ENCODE data around the gene FAM50B. TPM values are rescaled to one million over a fixed set of nuclear protein-coding genes. Genes with fewer than 3 reads are reported as not detected.

The FAM50B gene
- total RNA-seq, 2 experiments from 2014 or later: not detected

DNA sequence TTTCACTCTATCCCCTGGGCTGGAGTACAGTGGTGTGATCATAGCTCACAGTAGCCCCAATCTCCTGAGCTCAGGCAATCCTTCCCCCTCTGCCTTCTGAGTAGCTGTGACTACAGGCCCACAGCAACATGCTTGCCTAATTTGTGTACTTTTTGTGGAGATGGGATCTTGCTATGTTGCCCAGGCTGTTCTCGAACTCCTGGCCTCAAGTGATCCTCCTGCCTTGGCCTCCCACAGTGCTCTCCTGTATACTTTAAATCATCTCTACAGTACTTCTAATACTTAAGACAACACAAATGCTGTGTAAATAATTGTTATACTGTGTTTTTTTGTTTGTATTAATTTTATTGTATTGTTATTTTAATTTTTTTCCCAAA is 39.7 kb upstream of the FAM50B start:
- CTCF ChIA-PET (ENCODE audit: unreplicated experiment): no interaction called here
- BruUV-seq (replicated peaks): no TSS peak
- H3K4me1 ChIP-seq (ENCODE audit: insufficient read depth, low read length, poor library complexity, severe bottlenecking): no peaks in the 10 kb centered on the region

DNA sequence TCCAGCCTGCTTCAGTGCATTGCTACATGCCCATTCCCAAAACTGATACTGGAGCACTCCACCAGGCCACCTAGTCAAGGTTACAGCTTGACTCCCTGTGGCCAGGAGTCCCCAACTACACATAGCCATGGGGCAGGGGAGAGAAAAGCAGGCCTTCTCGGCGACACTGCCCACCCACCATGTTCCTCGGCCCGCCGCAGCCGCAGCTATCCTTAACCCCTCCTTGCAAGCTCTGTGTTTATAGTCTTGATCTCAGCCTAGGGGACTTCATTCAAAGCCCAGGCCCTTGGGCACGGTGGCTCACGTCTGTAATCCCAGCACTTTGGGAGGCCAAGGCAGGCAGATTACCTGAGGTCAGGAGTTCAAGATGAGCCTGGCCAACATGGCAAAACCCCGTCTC is 39.2 kb upstream of the FAM50B start:
- ChIA-PET CTCF (ENCODE audit: unreplicated experiment) (no interaction called here), POLR2A (no interaction called here)

More for the DNA sequence above, 39.7 kb upstream of the FAM50B start:
- TF ChIP-seq, protein P1, sequence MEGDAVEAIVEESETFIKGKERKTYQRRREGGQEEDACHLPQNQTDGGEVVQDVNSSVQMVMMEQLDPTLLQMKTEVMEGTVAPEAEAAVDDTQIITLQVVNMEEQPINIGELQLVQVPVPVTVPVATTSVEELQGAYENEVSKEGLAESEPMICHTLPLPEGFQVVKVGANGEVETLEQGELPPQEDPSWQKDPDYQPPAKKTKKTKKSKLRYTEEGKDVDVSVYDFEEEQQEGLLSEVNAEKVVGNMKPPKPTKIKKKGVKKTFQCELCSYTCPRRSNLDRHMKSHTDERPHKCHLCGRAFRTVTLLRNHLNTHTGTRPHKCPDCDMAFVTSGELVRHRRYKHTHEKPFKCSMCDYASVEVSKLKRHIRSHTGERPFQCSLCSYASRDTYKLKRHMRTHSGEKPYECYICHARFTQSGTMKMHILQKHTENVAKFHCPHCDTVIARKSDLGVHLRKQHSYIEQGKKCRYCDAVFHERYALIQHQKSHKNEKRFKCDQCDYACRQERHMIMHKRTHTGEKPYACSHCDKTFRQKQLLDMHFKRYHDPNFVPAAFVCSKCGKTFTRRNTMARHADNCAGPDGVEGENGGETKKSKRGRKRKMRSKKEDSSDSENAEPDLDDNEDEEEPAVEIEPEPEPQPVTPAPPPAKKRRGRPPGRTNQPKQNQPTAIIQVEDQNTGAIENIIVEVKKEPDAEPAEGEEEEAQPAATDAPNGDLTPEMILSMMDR (conservative IDR thresholded peaks at IDR 0.05; ENCODE audit: low read length): no peak
- TF ChIP-seq EZH2phosphoT487 (IDR thresholded peaks at IDR 0.05; ENCODE audit: borderline replicate concordance, low read depth, low read length): no peak
- no peaks in the 10 kb centered on the region for H3K36me3 ChIP-seq (ENCODE audit: insufficient read depth, low read length)
- no peak overlapping the region for H2AFZ ChIP-seq (ENCODE audit: low read length)
- POLR2A ChIA-PET: no interaction called here
- no peaks in the 10 kb centered on the region for H3K79me2 ChIP-seq (ENCODE audit: insufficient read depth, low read depth, low read length)
- no peak overlapping the region for H3K4me3 ChIP-seq (ENCODE audit: low read depth, low read length, poor library complexity, severe bottlenecking)
- H3K9me2 ChIP-seq (ENCODE audit: insufficient read depth, low read length): no peaks in the 10 kb centered on the region
- H3K27ac ChIP-seq (ENCODE audit: low read depth, low read length, poor library complexity, severe bottlenecking): no peak overlapping the region
- intact Hi-C loops (cut with micrococcal nuclease; ENCODE audit: unreplicated experiment): no loop called here
- no peaks in the 10 kb centered on the region for H4K20me1 ChIP-seq (ENCODE audit: insufficient read depth, low read length)
- no peak overlapping the region for H3K4me2 ChIP-seq (ENCODE audit: low read length)
- no peaks in the 10 kb centered on the region for H3K9me3 ChIP-seq (ENCODE audit: low read length)
- no peak for DNase-seq (ENCODE audit: low spot score)

DNA sequence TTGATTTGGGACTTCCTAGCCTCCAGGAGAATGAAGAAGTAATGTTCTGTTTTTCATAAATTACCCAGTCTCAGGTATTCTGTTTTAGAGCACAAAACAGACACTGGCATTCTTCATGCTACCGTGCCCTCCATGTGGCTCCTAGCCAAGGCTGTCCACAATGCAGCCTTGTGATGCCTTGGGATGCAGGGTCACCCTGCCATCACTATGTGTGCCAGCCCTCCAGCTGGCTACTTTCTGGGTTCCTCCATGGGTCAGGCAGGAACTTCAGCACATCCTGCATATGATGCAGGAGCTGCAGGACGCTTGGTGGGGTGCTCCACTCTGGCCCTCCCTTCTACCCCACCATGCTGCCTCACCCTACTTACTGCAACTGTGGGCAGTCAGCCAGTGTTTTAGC is 38.0 kb upstream of the FAM50B start:
- ChIA-PET CTCF (ENCODE audit: unreplicated experiment) (no interaction called here), POLR2A (no interaction called here)
- no peaks in the 10 kb centered on the region for H4K20me1 ChIP-seq (ENCODE audit: insufficient read depth, low read length)
- no peaks in the 10 kb centered on the region for H3K9me2 ChIP-seq (ENCODE audit: insufficient read depth, low read length)
- H3K36me3 ChIP-seq (ENCODE audit: insufficient read depth, low read length): no peaks in the 10 kb centered on the region
- no peak overlapping the region for H3K4me2 ChIP-seq (ENCODE audit: low read length)
- no peak for TF ChIP-seq EZH2phosphoT487 (IDR thresholded peaks at IDR 0.05; ENCODE audit: borderline replicate concordance, low read depth, low read length)
- TF ChIP-seq, protein P1 (conservative IDR thresholded peaks at IDR 0.05; ENCODE audit: low read length): no peak
- BruUV-seq (replicated peaks): no TSS peak
- no peak for DNase-seq (ENCODE audit: low spot score)
- no peaks in the 10 kb centered on the region for H3K4me1 ChIP-seq (ENCODE audit: insufficient read depth, low read length, poor library complexity, severe bottlenecking)
- H3K79me2 ChIP-seq (ENCODE audit: insufficient read depth, low read depth, low read length): no peaks in the 10 kb centered on the region
- H3K27ac ChIP-seq (ENCODE audit: low read depth, low read length, poor library complexity, severe bottlenecking): no peak overlapping the region
- no peak overlapping the region for H2AFZ ChIP-seq (ENCODE audit: low read length)
- H3K9me3 ChIP-seq (ENCODE audit: low read length): no peaks in the 10 kb centered on the region
- H3K4me3 ChIP-seq (ENCODE audit: low read depth, low read length, poor library complexity, severe bottlenecking): no peak overlapping the region
- intact Hi-C loops (cut with micrococcal nuclease; ENCODE audit: unreplicated experiment): no loop called here

More for the DNA sequence above, 39.2 kb upstream of the FAM50B start:
- TF ChIP-seq, protein P1 (conservative IDR thresholded peaks at IDR 0.05; ENCODE audit: low read length): no peak
- TF ChIP-seq EZH2phosphoT487 (IDR thresholded peaks at IDR 0.05; ENCODE audit: borderline replicate concordance, low read depth, low read length): no peak
- no peaks in the 10 kb centered on the region for H3K9me3 ChIP-seq (ENCODE audit: low read length)
- intact Hi-C loops (cut with micrococcal nuclease; ENCODE audit: unreplicated experiment): no loop called here
- BruUV-seq (replicated peaks): no TSS peak
- DNase-seq (ENCODE audit: low spot score): no peak
- H3K9me2 ChIP-seq (ENCODE audit: insufficient read depth, low read length): no peaks in the 10 kb centered on the region
- H3K27ac ChIP-seq (ENCODE audit: low read depth, low read length, poor library complexity, severe bottlenecking): no peak overlapping the region
- no peak overlapping the region for H3K4me2 ChIP-seq (ENCODE audit: low read length)
- H2AFZ ChIP-seq (ENCODE audit: low read length): no peak overlapping the region
- H3K79me2 ChIP-seq (ENCODE audit: insufficient read depth, low read depth, low read length): no peaks in the 10 kb centered on the region
- no peak overlapping the region for H3K4me3 ChIP-seq (ENCODE audit: low read depth, low read length, poor library complexity, severe bottlenecking)
- H4K20me1 ChIP-seq (ENCODE audit: insufficient read depth, low read length): no peaks in the 10 kb centered on the region
- no peaks in the 10 kb centered on the region for H3K4me1 ChIP-seq (ENCODE audit: insufficient read depth, low read length, poor library complexity, severe bottlenecking)
- no peaks in the 10 kb centered on the region for H3K36me3 ChIP-seq (ENCODE audit: insufficient read depth, low read length)
